Measurements from ENCODE around the gene CD164. TPM values are rescaled to one million over a fixed set of nuclear protein-coding genes. Genes with fewer than 3 reads are reported as not detected.

The CD164 gene
- total RNA-seq, 1 donor from 2014 or later, result 262 TPM

GRCh38 chr6:109325400-109325801 lies 56.9 kb downstream of the CD164 start:
- Mint-ChIP-seq H3K27ac (no peak overlapping the region), H3K4me3 (ENCODE audit: low read depth) (no peak overlapping the region), H3K9me3 (ENCODE audit: low read depth) (peaks cover 2% of the 10 kb centered on the region), H3K4me1 (ENCODE audit: low read depth) (no peaks in the 10 kb centered on the region), H3K36me3 (ENCODE audit: insufficient read depth) (no peaks in the 10 kb centered on the region), H3K27me3 (no peaks in the 10 kb centered on the region)
- TF ChIP-seq CTCF (IDR thresholded peaks at IDR 0.05; ENCODE audit: unreplicated experiment), result no peak
- DNase-seq (ENCODE audit: low spot score, unreplicated experiment), result no peak

GRCh38 chr6:109323241-109323640 lies 59.0 kb downstream of the CD164 start:
- no peak for DNase-seq (ENCODE audit: low spot score, unreplicated experiment)
- Mint-ChIP-seq H3K27ac (no peak overlapping the region), H3K36me3 (ENCODE audit: insufficient read depth) (no peaks in the 10 kb centered on the region), H3K27me3 (no peaks in the 10 kb centered on the region), H3K4me1 (ENCODE audit: low read depth) (peaks cover 10% of the 10 kb centered on the region), H3K4me3 (ENCODE audit: low read depth) (no peak overlapping the region), H3K9me3 (ENCODE audit: low read depth) (peaks cover 2% of the 10 kb centered on the region)
- TF ChIP-seq CTCF (IDR thresholded peaks at IDR 0.05; ENCODE audit: unreplicated experiment), result no peak

GRCh38 chr6:109322825-109323224 lies 59.4 kb downstream of the CD164 start:
- Mint-ChIP-seq H3K36me3 (ENCODE audit: insufficient read depth) (no peaks in the 10 kb centered on the region), H3K27ac (no peak overlapping the region), H3K27me3 (no peaks in the 10 kb centered on the region), H3K9me3 (ENCODE audit: low read depth) (peaks cover 2% of the 10 kb centered on the region), H3K4me1 (ENCODE audit: low read depth) (peaks cover 14% of the 10 kb centered on the region), H3K4me3 (ENCODE audit: low read depth) (no peak overlapping the region)
- no peak for TF ChIP-seq CTCF (IDR thresholded peaks at IDR 0.05; ENCODE audit: unreplicated experiment)
- DNase-seq (ENCODE audit: low spot score, unreplicated experiment), result no peak

GRCh38 chr6:109321752-109322151 lies 60.5 kb downstream of the CD164 start:
- no peak for DNase-seq (ENCODE audit: low spot score, unreplicated experiment)
- Mint-ChIP-seq H3K4me3 (ENCODE audit: low read depth) (no peak overlapping the region), H3K4me1 (ENCODE audit: low read depth) (peaks cover 15% of the 10 kb centered on the region), H3K27ac (no peak overlapping the region), H3K9me3 (ENCODE audit: low read depth) (peaks cover 2% of the 10 kb centered on the region), H3K36me3 (ENCODE audit: insufficient read depth) (no peaks in the 10 kb centered on the region), H3K27me3 (no peaks in the 10 kb centered on the region)
- no peak for TF ChIP-seq CTCF (IDR thresholded peaks at IDR 0.05; ENCODE audit: unreplicated experiment)

DNA sequence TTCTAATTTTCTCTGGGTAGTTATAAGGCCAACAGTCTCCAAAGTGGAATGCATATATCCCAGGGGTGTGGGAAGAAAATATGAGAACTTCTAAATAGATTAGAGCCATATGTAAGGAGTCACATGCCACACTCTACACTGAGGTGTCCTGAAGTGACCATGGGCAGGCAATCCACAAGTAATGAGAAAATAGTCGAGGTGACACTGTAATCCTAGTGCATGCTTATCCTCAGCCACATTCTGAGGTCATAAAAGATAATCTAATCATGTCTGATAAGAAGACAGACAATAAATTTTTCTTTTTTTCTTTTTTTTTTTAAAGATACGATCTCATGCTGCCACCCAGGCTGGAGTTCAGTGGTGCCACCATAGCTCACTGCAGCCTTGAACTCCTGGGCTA lies 62.2 kb downstream of the CD164 start:
- DNase-seq (ENCODE audit: low spot score, unreplicated experiment), result no peak
- Mint-ChIP-seq H3K27ac (no peak overlapping the region), H3K9me3 (ENCODE audit: low read depth) (no peaks in the 10 kb centered on the region), H3K27me3 (no peaks in the 10 kb centered on the region), H3K36me3 (ENCODE audit: insufficient read depth) (no peaks in the 10 kb centered on the region), H3K4me3 (ENCODE audit: low read depth) (no peak overlapping the region), H3K4me1 (ENCODE audit: low read depth) (peaks cover 15% of the 10 kb centered on the region)
- no peak for TF ChIP-seq CTCF (IDR thresholded peaks at IDR 0.05; ENCODE audit: unreplicated experiment)
